ENCODE data around the gene GOLT1B.

Gene GOLT1B

GRCh38 chr12:21526053-21526452 is 24.5 kb downstream of the GOLT1B start, which contains the start of gene SPX:
Gene SPX (plus strand): TSS chr12:21526296. CDS start chr12:21526473, 177 bp downstream.
- peak; percentile 36 for DNase-seq

GRCh38 chr12:21526721-21527345 is 25.2 kb downstream of the GOLT1B start:
- DNase-seq: no peak

- DNase-seq: peak; percentile 15
Observed at GRCh38 chr12:21527451-21528180, 26.0 kb downstream of the GOLT1B start.

- DNase-seq: no peak
Observed at GRCh38 chr12:21528953-21529352, 27.4 kb downstream of the GOLT1B start.

- DNase-seq: no peak
Observed at GRCh38 chr12:21529456-21529855, 27.9 kb downstream of the GOLT1B start.

- no peak for DNase-seq
Observed at GRCh38 chr12:21538061-21538653, 36.6 kb downstream of the GOLT1B start.

- no peak for DNase-seq
Observed at GRCh38 chr12:21539797-21540196, 38.2 kb downstream of the GOLT1B start.

GRCh38 chr12:21541773-21542172 is 40.2 kb downstream of the GOLT1B start:
- DNase-seq: no peak

GRCh38 chr12:21542403-21542802 is 40.8 kb downstream of the GOLT1B start:
- DNase-seq: no peak

GRCh38 chr12:21543151-21543550 is 41.6 kb downstream of the GOLT1B start:
- DNase-seq: peak; percentile 37

GRCh38 chr12:21545557-21545956 is 44.0 kb downstream of the GOLT1B start:
- DNase-seq: no peak

GRCh38 chr12:21546716-21547115 is 45.1 kb downstream of the GOLT1B start:
- DNase-seq: no peak

GRCh38 chr12:21547437-21547836 is 45.8 kb downstream of the GOLT1B start:
- no peak for DNase-seq

GRCh38 chr12:21551841-21552465 is 50.4 kb downstream of the GOLT1B start:
- no peak for DNase-seq

GRCh38 chr12:21552635-21553328 is 51.2 kb downstream of the GOLT1B start:
- DNase-seq: no peak

- no peak for DNase-seq
Observed at GRCh38 chr12:21553329-21553675, 51.7 kb downstream of the GOLT1B start.

- no peak for DNase-seq
Observed at GRCh38 chr12:21558100-21558679, 56.6 kb downstream of the GOLT1B start.

- DNase-seq: no peak
Observed at GRCh38 chr12:21559855-21560569, 58.4 kb downstream of the GOLT1B start.

- no peak for DNase-seq
Observed at GRCh38 chr12:21561158-21561557, 59.6 kb downstream of the GOLT1B start.

GRCh38 chr12:21562859-21563258 is 61.3 kb downstream of the GOLT1B start:
- no peak for DNase-seq

GRCh38 chr12:21566223-21566906 is 64.8 kb downstream of the GOLT1B start:
- no peak for DNase-seq
